Thoracic aorta (tissue), 2 donors: Measurements from ENCODE around the gene SRPRA. TPM values are rescaled to one million over a fixed set of nuclear protein-coding genes. Genes with fewer than 3 reads are reported as not detected.

Experiments used
- ATAC-seq: fragments of 150-250 bp; one replicate; pipeline ENCODE4 v1.8.0; 2017; ENCODE audit warnings: low read depth; ENCODE audit not compliant: insufficient number of reproducible peaks, low FRiP score
- DNase-seq: peaks from one replicate; pipeline ENCODE4 v3.0.0-alpha.2; 2020; ENCODE audit warnings: low spot score
- H3K27ac ChIP-seq, 2 donors: fragments of 200-600 bp; sonication (generic); 1 replicate in 1 of 2; 2 replicates in 1 of 2; pipeline ENCODE4 v1.5.1; 2016; ENCODE audit warnings: mild to moderate bottlenecking in 2 of 2, moderate library complexity in 2 of 2
- H3K27me3 ChIP-seq: fragments of 200-600 bp; sonication (generic); replicated peaks from 2 replicates; pipeline ENCODE4 v1.6.0; 2016; ENCODE audit warnings: mild to moderate bottlenecking; ENCODE audit not compliant: insufficient read depth
- H3K36me3 ChIP-seq: fragments of 200-600 bp; sonication (generic); one replicate; pipeline ENCODE4 v1.5.1; 2016
- H3K4me1 ChIP-seq, 2 donors: fragments of 200-600 bp; sonication (generic); 1 replicate in 1 of 2; 2 replicates in 1 of 2; pipeline versions ENCODE4 v1.5.1 to v1.6.0; 2016; ENCODE audit warnings: low read depth in 2 of 2, mild to moderate bottlenecking in 1 of 2; ENCODE audit not compliant: control insufficient read depth in 1 of 2
- H3K4me3 ChIP-seq: fragments of 200-600 bp; sonication (generic); 2 replicates; pipeline ENCODE4 v1.5.1; 2016; ENCODE audit warnings: mild to moderate bottlenecking
- H3K9me3 ChIP-seq: fragments of 200-600 bp; sonication (generic); 2 replicates; pipeline ENCODE4 v1.5.1; 2016
- CTCF ChIP-seq: fragments of 200-600 bp; sonication (generic); IDR thresholded peaks from one replicate; pipeline ENCODE4 v1.5.1; 2019; ENCODE audit warnings: antibody characterized with exemption
- total RNA-seq, 2 donors: library from RNA; depleted of rRNA; stranded (reverse); fragments of >200 nt; gene quantifications; one replicate each; pipeline versions ENCODE4 v1.1.0 to v1.2.3, GENCODE V29; 2016

The SRPRA gene
- total RNA-seq, 2 donors from 2014 or later, result 125 to 128 TPM

GRCh38 chr11:126293726-126294125 is 25.0 kb upstream of the SRPRA start:
- no peak for DNase-seq
- ATAC-seq, result no peak
- Histone ChIP-seq H3K36me3 (peaks cover 37% of the 10 kb centered on the region), H3K4me3 (no peak overlapping the region), H3K4me1 (no peaks in the 10 kb centered on the region), H3K27ac (no peak overlapping the region), H3K9me3 (no peaks in the 10 kb centered on the region), H3K27me3 (no peaks in the 10 kb centered on the region)
- no peak for TF ChIP-seq CTCF

- ATAC-seq, result no peak
- Histone ChIP-seq H3K4me3 (no peak overlapping the region), H3K9me3 (no peaks in the 10 kb centered on the region), H3K27me3 (no peaks in the 10 kb centered on the region), H3K27ac (no peak overlapping the region), H3K36me3 (peaks cover 42% of the 10 kb centered on the region), H3K4me1 (no peaks in the 10 kb centered on the region)
- DNase-seq, result no peak
- no peak for TF ChIP-seq CTCF
These were observed 22.2 kb upstream of the SRPRA start for GRCh38 chr11:126290887-126291286.

DNA sequence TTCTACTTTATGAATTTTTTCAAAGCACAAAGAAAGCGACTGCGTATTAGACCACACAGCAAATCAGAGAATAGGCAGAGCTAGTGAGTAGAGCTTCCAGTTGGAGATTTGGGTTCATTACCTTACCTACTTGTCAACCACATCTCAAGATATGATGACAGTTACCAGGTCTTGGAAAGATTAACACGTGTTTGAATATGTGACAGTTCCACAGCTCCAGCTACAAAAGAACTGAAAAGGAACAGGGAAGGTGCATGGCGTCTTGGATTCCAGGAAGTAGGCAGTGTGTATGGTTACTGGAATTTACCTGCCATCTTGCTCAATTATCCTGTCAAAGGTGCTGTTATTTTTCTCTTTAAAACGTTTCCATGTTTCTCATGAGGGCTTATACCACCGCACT is 19.5 kb upstream of the SRPRA start:
- DNase-seq (no peak), ATAC-seq (no peak)
- TF ChIP-seq CTCF, result no peak
- Histone ChIP-seq H3K4me3 (no peak overlapping the region), H3K36me3 (peaks cover 38% of the 10 kb centered on the region), H3K27ac (no peak overlapping the region), H3K4me1 (peaks cover 6 to 16% of the 10 kb centered on the region in 2 donors), H3K9me3 (no peaks in the 10 kb centered on the region), H3K27me3 (no peaks in the 10 kb centered on the region)

GRCh38 chr11:126284829-126285228 is 16.1 kb upstream of the SRPRA start:
- H3K9me3 ChIP-seq, result no peaks in the 10 kb centered on the region
- H3K27ac ChIP-seq, result no peak overlapping the region
- TF ChIP-seq CTCF, result no peak
- DNase-seq, result peak; percentile 61
- no peak overlapping the region for H3K4me3 ChIP-seq
- peaks cover 14 to 25% of the 10 kb centered on the region in 2 donors for H3K4me1 ChIP-seq
- no peak for ATAC-seq
- no peaks in the 10 kb centered on the region for H3K27me3 ChIP-seq
- H3K36me3 ChIP-seq, result peaks cover 9% of the 10 kb centered on the region

- H3K9me3 ChIP-seq, result no peaks in the 10 kb centered on the region
- H3K27me3 ChIP-seq, result no peaks in the 10 kb centered on the region
- peak within 1 kb of the TSS; percentile 80 for H3K4me3 ChIP-seq
- peaks cover 6% of the 10 kb centered on the region for H3K36me3 ChIP-seq
- ATAC-seq (peak; percentile 45), DNase-seq (no peak)
- peak within 1 kb of the TSS; percentile 78 to 84 for H3K27ac ChIP-seq
- peak; percentile 36 for TF ChIP-seq CTCF
- peaks cover 14 to 25% of the 10 kb centered on the region in 2 donors for H3K4me1 ChIP-seq
These were observed 14.3 kb upstream of the SRPRA start, which contains the start of gene TIRAP for GRCh38 chr11:126282736-126283591. TIRAP (plus strand) TSS chr11:126283093; CDS start chr11:126290895, 7,802 bp downstream.
